ENCODE results near the gene XXYLT1.
"Not testable (repeated sequence)": the region's sequence is repeated elsewhere in the genome, so short reads cannot be mapped to it uniquely, and the experiment has no call there.

XXYLT1 gene

GRCh38 chr3:195204360-195205163 is 66.4 kb downstream of the XXYLT1 start:
- no peak for DNase-seq

GRCh38 chr3:195203606-195204005 is 67.4 kb downstream of the XXYLT1 start:
- no peak for DNase-seq

- no peak for DNase-seq
Measured at GRCh38 chr3:195201295-195201694, 69.7 kb downstream of the XXYLT1 start.

- DNase-seq: no peak
Measured at GRCh38 chr3:195200010-195200822, 70.7 kb downstream of the XXYLT1 start.

GRCh38 chr3:195198426-195199346 is 72.3 kb downstream of the XXYLT1 start:
- DNase-seq: no peak

GRCh38 chr3:195197765-195198425 is 73.1 kb downstream of the XXYLT1 start:
- DNase-seq: no peak

GRCh38 chr3:195196266-195196665 is 74.7 kb downstream of the XXYLT1 start:
- DNase-seq: no peak

- DNase-seq: no peak
Measured at GRCh38 chr3:195195321-195196209, 75.4 kb downstream of the XXYLT1 start.

GRCh38 chr3:195194559-195195206 is 76.3 kb downstream of the XXYLT1 start:
- no peak for DNase-seq

GRCh38 chr3:195191580-195191979 is 79.4 kb downstream of the XXYLT1 start:
- DNase-seq: no peak

- DNase-seq: no peak
Measured at GRCh38 chr3:195189821-195190220, 81.1 kb downstream of the XXYLT1 start.

- DNase-seq: no peak
Measured at GRCh38 chr3:195188426-195188927, 82.5 kb downstream of the XXYLT1 start.

GRCh38 chr3:195187609-195188425 is 83.1 kb downstream of the XXYLT1 start:
- DNase-seq: no peak

GRCh38 chr3:195186710-195187047 is 84.3 kb downstream of the XXYLT1 start:
- not testable (repeated sequence) for DNase-seq

GRCh38 chr3:195186041-195186709 is 84.8 kb downstream of the XXYLT1 start:
- no peak for DNase-seq

- no peak for DNase-seq
Measured at GRCh38 chr3:195185583-195185982, 85.4 kb downstream of the XXYLT1 start.

- DNase-seq: no peak
Measured at GRCh38 chr3:195184716-195185421, 86.1 kb downstream of the XXYLT1 start.

- no peak for DNase-seq
Measured at GRCh38 chr3:195183071-195183776, 87.7 kb downstream of the XXYLT1 start.

All from islet precursor cell (in vitro differentiated cells).